HL-60 (cell line): ENCODE results near the gene HVCN1.
A peak's percentile ranks its signal among the peaks of the same experiment; 100 is the strongest.

Experiments used
- CTCF ChIP-seq: IDR thresholded peaks from one replicate; pipeline ENCODE4 v1.5.1; 2011; ENCODE audit warnings: low read length, control low read depth, inconsistent platforms; ENCODE audit not compliant: insufficient read depth
- GABPA ChIP-seq: IDR thresholded peaks from 2 replicates; pipeline ENCODE4 v1.6.1; 2012; ENCODE audit warnings: low read depth
- POLR2AphosphoS5 ChIP-seq: IDR thresholded peaks from 2 replicates; pipeline ENCODE4 v1.6.1; 2012; ENCODE audit warnings: low read depth
- SPI1 ChIP-seq: IDR thresholded peaks from 2 replicates; pipeline ENCODE4 v1.6.1; 2012; ENCODE audit warnings: low read depth, mild to moderate bottlenecking, borderline replicate concordance
- TF ChIP-seq, protein P1 (sequence below): IDR thresholded peaks from 2 replicates; pipeline ENCODE4 v1.6.1; 2012; ENCODE audit warnings: low read depth; ENCODE audit not compliant: insufficient replicate concordance

DNA sequence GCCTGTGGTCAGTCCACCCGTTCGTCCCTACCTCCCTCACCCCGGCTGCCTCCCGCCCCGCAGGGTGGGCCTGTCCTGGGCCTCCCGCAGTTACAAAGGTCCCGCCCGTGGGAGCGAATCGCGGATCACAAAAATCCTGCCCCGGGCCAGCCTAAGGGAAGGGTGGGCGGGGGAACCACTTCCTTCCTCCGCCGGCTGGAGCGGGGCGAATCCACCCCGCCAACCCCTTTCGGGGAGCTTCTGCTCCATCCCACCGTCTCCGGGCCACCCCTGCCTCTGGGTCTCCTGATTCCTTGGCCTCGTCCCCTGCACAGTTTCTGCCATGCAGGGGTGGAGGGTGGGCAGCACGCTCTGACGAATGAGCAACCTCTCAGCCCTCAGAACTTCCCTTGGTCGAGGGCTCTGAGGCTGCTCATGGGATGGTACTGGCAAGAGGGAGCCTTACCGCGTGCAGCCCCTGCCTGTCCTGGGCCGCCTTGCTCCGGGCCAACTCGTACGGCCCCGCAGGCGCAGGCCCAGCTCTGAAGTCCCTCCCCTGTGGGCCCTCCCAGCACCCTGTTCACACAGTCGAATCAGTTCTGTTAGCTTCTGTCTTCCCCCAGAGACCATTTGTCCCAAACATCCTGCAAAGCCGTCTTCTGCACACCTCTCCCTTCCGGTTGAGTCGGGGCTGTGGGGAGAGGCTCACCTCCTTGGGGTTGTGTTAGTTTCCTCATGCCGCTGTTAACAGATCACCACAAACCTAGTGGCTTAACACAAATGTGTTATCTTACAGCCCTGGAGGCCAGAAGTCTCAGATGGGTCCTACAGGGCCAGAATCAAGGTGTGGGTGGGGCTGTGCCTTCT is 589 bp upstream of the HVCN1 start:
- TF ChIP-seq CTCF (no peak), POLR2AphosphoS5 (no peak), GABPA (0 out of 2 replicates have a peak, but pooled peaks have one; percentile 13), SPI1 (peak; percentile 49; the same call in 1 of the 2 replicates)
- TF ChIP-seq, protein P1, sequence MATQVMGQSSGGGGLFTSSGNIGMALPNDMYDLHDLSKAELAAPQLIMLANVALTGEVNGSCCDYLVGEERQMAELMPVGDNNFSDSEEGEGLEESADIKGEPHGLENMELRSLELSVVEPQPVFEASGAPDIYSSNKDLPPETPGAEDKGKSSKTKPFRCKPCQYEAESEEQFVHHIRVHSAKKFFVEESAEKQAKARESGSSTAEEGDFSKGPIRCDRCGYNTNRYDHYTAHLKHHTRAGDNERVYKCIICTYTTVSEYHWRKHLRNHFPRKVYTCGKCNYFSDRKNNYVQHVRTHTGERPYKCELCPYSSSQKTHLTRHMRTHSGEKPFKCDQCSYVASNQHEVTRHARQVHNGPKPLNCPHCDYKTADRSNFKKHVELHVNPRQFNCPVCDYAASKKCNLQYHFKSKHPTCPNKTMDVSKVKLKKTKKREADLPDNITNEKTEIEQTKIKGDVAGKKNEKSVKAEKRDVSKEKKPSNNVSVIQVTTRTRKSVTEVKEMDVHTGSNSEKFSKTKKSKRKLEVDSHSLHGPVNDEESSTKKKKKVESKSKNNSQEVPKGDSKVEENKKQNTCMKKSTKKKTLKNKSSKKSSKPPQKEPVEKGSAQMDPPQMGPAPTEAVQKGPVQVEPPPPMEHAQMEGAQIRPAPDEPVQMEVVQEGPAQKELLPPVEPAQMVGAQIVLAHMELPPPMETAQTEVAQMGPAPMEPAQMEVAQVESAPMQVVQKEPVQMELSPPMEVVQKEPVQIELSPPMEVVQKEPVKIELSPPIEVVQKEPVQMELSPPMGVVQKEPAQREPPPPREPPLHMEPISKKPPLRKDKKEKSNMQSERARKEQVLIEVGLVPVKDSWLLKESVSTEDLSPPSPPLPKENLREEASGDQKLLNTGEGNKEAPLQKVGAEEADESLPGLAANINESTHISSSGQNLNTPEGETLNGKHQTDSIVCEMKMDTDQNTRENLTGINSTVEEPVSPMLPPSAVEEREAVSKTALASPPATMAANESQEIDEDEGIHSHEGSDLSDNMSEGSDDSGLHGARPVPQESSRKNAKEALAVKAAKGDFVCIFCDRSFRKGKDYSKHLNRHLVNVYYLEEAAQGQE, result no peak
